ENCODE measurements around the gene ASB18.

Gene ASB18

GRCh38 chr2:236207472-236207871 lies 56.7 kb downstream of the ASB18 start:
- no peak for DNase-seq

GRCh38 chr2:236205867-236206645 lies 58.1 kb downstream of the ASB18 start:
- DNase-seq: no peak

GRCh38 chr2:236204953-236205352 lies 59.3 kb downstream of the ASB18 start:
- DNase-seq: no peak

DNA sequence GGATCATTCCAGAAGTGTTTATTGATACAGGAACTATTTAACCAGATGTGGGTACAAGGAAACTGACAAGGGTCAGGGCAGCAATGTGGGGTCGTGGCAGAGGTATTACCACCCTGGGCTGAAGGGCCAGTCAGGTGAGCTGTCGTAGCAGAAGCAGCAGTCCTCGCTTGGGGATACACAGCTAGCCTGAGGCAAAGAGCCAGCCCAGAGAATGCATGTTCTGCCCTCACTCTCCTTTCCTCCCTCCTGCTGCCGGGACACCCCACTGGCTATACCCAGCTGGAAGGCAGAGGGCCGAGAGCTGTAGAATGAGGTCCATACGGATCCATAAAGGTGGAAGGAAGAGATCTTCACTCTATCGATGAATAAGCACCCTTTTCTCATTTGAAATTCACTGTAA lies 63.8 kb downstream of the ASB18 start:
- no peak for DNase-seq

- no peak for DNase-seq
Observed at GRCh38 chr2:236196366-236196765, 67.8 kb downstream of the ASB18 start.

GRCh38 chr2:236195726-236196125 lies 68.5 kb downstream of the ASB18 start:
- DNase-seq: no peak

GRCh38 chr2:236194786-236195185 lies 69.4 kb downstream of the ASB18 start:
- DNase-seq: no peak

DNA sequence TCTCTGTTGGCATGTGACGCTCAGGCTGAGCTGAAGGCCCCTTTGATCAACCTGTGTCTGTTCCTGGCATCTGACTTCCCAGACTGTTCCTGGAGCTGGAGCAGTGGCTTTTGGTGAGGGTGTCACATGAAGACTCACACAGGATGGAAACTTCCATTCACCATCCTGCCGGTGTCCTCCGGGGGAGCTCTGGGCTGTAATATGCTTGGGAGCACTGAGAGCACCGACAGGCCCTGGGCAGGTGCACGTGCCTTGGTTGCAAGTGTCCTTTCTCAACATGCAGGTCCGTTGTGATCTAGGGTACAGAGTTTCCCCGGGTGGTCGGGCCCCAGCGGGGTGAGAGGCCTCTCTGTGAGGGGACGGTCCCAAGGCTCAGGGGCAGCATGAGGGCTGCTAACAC lies 71.2 kb downstream of the ASB18 start:
- DNase-seq: no peak

GRCh38 chr2:236190674-236191073 lies 73.5 kb downstream of the ASB18 start:
- no peak for DNase-seq

DNA sequence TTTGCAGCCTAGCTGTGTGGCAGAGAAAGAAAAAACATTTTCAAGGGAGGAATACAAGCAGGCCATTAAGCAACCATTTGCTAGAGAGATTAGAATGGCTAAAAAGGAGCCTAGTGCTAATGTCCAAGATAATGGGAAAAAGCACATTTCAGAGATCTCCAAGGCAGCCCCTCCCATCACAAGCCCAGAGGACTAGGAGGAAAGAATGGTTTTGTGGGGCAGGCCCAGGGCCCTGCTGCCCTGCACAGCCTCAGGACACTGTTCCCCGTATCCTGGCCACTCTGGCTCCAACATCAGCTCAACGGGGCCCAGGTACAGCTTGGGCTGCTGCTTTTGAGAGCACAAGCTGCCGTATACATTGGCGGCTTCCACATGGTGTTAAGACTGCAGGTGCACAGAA lies 79.5 kb downstream of the ASB18 start:
- no peak for DNase-seq

DNA sequence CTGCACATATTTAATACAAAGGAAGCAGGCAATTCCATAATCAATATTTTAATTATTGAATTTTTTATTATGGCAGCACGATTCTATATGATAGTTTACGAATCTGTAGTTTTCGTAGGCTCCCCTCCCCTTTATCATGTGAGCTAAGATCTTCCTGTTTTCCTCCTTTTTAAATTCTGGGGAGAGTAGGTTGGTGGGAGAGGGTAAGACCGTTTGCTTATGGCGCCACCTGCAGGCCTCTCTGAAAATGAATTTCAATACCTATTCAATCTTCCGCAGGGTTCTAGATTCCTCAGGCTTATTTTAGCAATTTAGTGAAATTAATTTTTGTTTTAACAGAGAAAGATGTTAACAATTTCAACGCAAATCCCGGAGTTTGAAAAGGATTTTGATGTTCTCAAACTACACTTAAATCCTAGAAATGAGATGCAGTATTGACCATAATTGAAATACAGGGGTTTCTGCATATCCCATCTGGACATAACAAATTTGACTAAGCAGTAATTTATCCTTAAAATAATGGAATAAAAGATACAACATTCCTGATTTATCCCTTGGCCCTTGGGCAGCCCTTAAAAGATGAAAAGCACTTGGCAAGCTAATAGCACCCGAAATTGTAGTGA lies 83.3 kb downstream of the ASB18 start:
- peak; percentile 66 for DNase-seq

- DNase-seq: peak; percentile 66
Observed at GRCh38 chr2:236180076-236180816, 84.0 kb downstream of the ASB18 start.

DNA sequence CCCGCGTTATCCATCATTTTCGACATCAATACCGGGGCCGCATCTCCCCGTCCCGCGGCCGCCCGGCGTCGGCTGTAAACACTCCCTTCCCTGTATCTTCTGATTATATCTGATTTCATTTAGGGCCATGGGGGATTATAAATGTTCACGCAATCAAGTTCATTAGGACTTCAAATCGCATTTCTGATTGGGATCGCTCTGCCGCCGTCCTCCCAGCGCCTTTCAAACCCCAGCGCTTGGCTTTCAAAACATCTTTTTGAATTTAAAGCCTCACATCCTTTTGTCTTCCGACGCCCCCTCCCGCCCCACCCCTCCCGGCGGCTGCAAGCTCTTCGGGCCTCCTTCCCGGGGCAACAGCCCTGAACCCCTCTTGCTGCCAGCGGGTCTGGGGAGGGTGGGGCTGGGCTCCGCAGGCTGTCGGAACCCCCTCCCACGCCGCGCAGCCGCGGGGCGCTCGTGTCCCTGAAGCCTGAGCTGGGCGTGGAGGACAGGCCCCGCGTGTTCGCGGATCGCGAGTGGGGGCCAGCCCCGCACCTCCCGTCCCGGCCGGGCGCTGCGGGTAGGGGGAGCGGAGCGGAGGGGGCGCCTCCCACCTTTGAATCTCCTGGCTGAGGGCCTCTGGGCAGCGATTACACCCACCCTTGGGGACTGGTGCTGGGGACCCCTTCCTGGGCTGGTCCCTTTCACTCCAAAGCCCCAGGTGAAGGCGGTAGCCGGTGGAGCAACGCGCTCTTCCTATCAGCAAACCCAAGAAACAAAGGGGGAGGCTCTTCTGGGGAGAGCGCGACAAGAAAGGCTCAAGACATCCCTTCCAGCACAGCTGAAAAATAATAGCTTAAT lies 84.8 kb downstream of the ASB18 start:
- no peak for DNase-seq

GRCh38 chr2:236178890-236179235 lies 85.3 kb downstream of the ASB18 start:
- DNase-seq: no peak

DNA sequence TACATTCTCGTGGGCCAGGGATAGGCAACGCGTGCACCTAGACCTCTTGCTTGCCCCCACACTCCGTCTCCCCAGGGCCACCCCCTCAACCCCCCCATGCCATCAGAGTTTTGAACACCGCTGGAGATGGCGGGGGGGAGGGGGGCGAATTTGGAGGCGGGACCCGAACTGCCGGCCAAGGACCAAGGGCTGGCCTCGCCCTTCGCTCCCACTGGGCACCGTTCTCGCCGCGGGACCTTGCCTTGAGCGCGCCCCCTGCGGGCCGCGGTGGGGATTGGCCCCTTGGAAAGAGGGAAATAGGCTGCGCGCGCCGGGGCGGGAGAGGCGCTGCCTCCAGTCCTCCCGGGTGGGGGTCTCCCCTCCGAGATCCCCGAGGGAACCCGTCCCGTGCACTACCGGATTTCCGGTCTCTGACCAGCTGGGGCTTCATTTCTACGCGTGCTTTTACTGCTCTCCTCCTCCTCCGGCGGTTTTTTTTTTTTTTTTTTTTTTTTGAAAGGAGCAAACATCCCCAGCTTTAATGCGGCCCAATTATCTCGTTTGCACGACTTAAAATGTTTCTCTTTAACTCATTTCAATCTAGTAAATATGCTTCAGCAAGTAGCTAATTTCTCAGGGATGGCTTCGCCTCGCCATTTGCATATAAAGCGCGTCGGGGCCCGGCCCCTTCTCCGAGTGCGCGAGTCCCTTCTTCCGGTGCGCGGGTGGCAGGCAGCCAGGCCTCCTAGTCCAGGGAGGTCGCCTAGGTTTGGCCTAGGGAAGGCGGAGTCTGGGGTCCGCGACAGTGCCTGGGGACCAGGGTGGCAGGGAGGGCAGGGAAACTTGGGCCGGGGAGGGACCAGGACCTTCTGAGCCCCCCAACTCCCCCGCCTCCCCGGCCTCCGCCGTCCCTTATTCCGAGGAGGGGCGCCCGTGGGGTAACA lies 86.0 kb downstream of the ASB18 start:
- DNase-seq: peak; percentile 56

GRCh38 chr2:236177604-236177966 lies 86.6 kb downstream of the ASB18 start:
- no peak for DNase-seq

DNA sequence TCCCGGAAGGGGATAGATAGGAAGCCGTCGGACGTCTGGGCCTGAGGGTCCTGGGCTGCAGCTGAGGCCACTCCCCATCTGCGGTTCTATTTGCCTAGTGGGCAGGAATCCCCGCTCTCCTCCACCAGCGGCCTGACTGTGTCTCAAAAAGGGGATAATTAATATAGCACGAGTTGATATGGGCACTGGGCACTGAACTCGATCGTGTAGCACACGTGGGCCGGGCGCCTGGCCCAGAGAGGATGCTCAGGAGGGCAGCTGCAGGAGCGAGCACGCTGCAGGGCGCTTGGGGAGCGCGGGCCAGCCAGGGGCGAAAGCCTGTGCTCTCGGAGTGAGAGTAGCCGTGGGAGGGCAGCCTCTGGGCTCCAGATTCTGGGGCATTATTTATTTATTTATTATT lies 87.3 kb downstream of the ASB18 start:
- no peak for DNase-seq

DNA sequence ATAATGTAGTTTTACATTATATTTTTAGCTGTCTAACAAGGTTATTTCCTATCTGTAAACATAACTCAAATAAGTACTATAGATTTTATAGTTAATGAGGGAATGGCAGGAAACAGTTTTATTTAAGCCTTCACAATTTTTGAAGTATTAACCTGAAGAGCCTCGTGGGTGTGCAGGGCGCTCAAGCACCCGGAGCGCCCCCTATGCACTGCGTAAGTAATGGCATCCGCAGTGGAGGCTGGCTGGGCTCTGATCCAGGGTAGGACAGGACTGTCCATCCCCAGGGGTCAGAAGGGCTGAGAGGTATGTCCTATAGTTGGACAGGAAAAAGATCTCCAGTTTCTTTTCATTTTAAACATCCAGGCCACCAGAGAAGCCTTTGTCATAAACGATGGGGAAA lies 87.8 kb downstream of the ASB18 start:
- no peak for DNase-seq

DNA sequence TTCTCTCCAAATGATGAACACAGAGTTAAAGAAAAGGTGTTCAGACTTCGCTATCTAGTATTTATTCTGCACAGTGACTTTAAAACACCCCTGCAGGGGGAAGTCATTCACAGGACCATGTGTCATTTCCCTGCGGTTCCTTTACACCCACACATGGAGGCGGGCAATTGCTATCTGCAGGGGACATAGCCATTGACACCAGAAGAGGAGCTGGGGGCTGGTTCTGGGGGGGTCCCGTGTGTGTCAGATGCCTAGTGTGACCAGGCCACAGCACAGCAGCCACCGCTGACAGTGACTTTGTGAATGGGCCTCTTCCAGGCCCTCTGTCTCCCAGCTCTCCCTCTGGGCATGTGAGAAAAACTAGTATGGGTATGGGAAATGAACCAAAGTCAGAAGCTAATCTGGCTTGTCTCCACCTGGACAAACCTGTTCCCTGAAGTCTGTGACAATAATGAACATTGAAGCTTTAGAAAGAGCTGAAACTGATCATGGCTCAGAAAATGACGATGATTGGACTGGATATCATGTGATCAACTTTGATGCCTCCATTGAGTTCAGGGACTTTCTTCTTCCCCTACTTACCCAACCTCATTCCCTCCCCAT lies 88.6 kb downstream of the ASB18 start:
- no peak for DNase-seq

DNA sequence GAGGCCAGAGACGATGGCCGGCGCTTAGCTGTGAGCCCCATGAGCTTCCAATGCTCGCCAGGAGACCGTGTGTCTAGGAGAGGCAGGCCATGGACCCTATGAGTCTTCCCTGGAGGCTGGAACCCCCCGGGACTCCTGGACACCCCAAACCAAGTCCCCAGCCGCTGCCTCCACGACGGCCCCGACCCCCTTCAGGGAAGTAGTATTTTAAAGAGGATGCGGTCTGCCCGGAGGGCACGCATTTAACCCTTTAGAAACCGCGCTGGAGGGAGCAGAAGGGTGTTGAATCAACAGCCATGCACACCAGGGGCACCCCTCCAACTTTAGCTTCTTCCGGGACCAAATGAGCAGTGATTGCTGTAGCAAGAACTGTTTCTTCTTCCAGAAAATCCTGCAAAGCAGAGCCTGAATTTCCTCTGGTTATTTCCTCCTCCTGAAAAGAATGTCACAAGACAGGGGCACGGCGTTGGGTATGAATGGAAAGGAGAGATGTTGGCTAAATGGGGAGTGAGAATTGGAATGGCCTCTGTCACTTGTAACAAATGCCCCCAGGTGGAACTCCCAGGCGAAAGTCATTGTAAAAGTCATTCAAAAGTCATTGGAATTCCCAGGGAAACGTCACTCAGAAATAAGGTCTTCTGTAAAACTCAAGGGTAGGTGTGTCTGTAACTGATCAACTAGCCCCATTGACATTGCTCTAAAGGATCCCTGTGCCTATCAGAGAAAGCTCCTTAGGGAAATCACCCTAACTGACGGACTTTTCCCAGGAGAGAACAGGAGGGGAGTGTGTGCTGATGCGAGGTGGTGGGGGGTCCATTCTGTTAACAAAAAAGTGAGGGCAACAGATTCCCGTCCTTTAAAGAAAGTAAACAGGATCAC lies 90.2 kb downstream of the ASB18 start:
- no peak for DNase-seq
